AG04450 (cell line): ENCODE data around the gene HSPA9. TPM values are rescaled to one million over a fixed set of nuclear protein-coding genes. Genes with fewer than 3 reads are reported as not detected.

Experiments
- CTCF ChIA-PET: fragments of 300-600, 350-600 bp; formaldehyde crosslinking; extraction: SDS; loops from one replicate; lab custom pipeline; 2022; ENCODE audit warnings: antibody characterized with exemption, inconsistent platforms; lab: Charles Lee
- POLR2A ChIA-PET: fragments of 350-600 bp; formaldehyde crosslinking; extraction: SDS; loops from one replicate; lab custom pipeline; 2021; ENCODE audit warnings: antibody characterized with exemption, inconsistent platforms; lab: Yijun Ruan, JAX
- DNase-seq: peaks from one replicate; pipeline ENCODE4 v3.0.0-alpha.2; 2011; ENCODE audit warnings: low read depth, low spot score
- H3K27ac ChIP-seq: one replicate; pipeline ENCODE4 v1.5.1; 2012; ENCODE audit warnings: low read depth, low read length, control low read depth
- H3K27me3 ChIP-seq: one replicate; pipeline ENCODE4 v1.6.0; 2012; ENCODE audit warnings: low read length; ENCODE audit not compliant: control insufficient read depth, insufficient read depth
- H3K4me3 ChIP-seq: 2 replicates; pipeline ENCODE4 v1.5.1; 2011; ENCODE audit warnings: mild to moderate bottlenecking, low read depth, low read length, control low read depth
- H3K9me3 ChIP-seq: 2 replicates; pipeline ENCODE4 v1.5.1; 2012; ENCODE audit warnings: low read length; ENCODE audit not compliant: control insufficient read depth, insufficient read depth
- polyA plus RNA-seq: library from polyadenylated mRNA; depleted of rRNA; stranded (reverse); fragments of >200 nt; gene quantifications from 2 replicates; pipeline ENCODE4 v1.2.3, GENCODE V29; 2011
- TF ChIP-seq, protein P1 (sequence below): IDR thresholded peaks from 2 replicates; pipeline ENCODE4 v1.5.1; 2011; ENCODE audit warnings: low read depth, low read length, control low read depth, inconsistent platforms

Gene HSPA9
- polyA plus RNA-seq, 1 experiment, result 207 TPM

GRCh38 chr5:138542956-138543729 is 32.1 kb downstream of the HSPA9 start, which contains the start of gene ETF1:
TSS of gene ETF1 (minus strand) at chr5:138543236. CDS start at chr5:138542918, 318 bp downstream.
- H3K4me3 ChIP-seq, result peak within 1 kb of the TSS; percentile 94
- TF ChIP-seq, protein P1, sequence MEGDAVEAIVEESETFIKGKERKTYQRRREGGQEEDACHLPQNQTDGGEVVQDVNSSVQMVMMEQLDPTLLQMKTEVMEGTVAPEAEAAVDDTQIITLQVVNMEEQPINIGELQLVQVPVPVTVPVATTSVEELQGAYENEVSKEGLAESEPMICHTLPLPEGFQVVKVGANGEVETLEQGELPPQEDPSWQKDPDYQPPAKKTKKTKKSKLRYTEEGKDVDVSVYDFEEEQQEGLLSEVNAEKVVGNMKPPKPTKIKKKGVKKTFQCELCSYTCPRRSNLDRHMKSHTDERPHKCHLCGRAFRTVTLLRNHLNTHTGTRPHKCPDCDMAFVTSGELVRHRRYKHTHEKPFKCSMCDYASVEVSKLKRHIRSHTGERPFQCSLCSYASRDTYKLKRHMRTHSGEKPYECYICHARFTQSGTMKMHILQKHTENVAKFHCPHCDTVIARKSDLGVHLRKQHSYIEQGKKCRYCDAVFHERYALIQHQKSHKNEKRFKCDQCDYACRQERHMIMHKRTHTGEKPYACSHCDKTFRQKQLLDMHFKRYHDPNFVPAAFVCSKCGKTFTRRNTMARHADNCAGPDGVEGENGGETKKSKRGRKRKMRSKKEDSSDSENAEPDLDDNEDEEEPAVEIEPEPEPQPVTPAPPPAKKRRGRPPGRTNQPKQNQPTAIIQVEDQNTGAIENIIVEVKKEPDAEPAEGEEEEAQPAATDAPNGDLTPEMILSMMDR, result no peak
- POLR2A ChIA-PET, result interaction anchor here (0.5 to 1.8 kb wide), 21 partner anchors 8 to 750 kb away, joined by 3 to 22 read pairs (median 6); partner anchors contain the start of genes EGR1, FAM53C, HSPA9 and MATR3
- no peaks in the 10 kb centered on the region for H3K27me3 ChIP-seq
- H3K27ac ChIP-seq, result peak within 1 kb of the TSS; percentile 100
- CTCF ChIA-PET, result interaction anchor here (0.8 to 1.6 kb wide), 3 partner anchors 40 to 94 kb away, joined by 3 to 5 read pairs (median 3); no protein-coding TSS in a partner anchor
- H3K9me3 ChIP-seq, result peaks cover 6% of the 10 kb centered on the region; the same call in 1 of the 2 replicates
- peak; percentile 99 for DNase-seq

DNA sequence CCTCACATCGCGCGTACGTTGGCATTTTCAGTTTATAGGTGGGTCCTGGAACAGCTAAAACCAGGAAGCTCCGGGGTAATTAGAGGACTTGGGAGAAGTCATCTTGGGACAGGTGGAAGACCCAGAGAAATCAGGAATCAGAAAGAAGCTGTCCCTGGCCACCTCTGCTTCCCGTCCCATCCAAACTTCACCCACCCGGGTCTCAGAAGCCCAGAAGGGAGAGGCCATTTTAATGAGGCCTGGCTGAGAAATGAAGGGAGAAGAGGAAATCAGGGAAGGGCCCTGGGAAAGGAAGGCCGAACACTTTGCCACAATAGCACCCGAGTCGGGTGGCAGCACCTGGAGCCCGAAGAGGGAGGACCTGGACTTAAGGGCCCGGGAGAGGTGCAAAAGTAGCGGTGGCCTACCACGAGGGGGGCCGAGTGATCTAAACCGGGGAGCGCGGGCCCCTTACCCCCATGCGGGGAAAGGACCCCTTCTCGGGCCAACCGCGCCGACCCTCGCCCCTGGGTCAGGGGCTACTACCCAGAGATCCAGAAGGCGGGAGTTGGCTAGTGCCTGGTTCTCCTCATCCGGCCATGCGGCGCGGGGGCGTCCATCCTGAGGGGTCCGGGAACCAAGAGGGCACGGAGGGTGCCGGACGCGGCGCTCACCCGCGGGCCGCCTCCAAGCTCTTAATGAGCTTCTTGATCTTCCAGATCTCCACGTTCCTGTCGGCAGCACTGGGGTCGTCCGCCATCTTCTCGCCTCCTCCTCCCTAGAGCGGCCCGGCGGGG is 32.8 kb downstream of the HSPA9 start:
- H3K27me3 ChIP-seq, result no peaks in the 10 kb centered on the region
- CTCF ChIA-PET, result interaction anchor here (0.8 to 1.2 kb wide), 2 partner anchors 38 to 93 kb away, joined by 3 to 4 read pairs; no protein-coding TSS in a partner anchor
- no peak for DNase-seq
- peaks cover 6% of the 10 kb centered on the region; the same call in 1 of the 2 replicates for H3K9me3 ChIP-seq
- POLR2A ChIA-PET, result interaction anchor here (0.5 to 1.8 kb wide), 15 partner anchors 10 to 751 kb away, joined by 3 to 22 read pairs (median 6); partner anchors contain the start of genes EGR1, HSPA9 and MATR3
- peak overlapping the region; percentile 96 for H3K27ac ChIP-seq
- peak overlapping the region; percentile 94 for H3K4me3 ChIP-seq
- TF ChIP-seq, protein P1, result 0 out of 2 replicates have a peak, but pooled peaks have one; percentile 13

- Histone ChIP-seq H3K27ac (peak overlapping the region; percentile 96), H3K9me3 (peaks cover 6% of the 10 kb centered on the region; the same call in 1 of the 2 replicates), H3K27me3 (no peaks in the 10 kb centered on the region), H3K4me3 (peak overlapping the region; percentile 94)
- TF ChIP-seq, protein P1, result no peak
- POLR2A ChIA-PET, result interaction anchor here (0.7 kb wide), 1 partner anchor 734 kb away, joined by 3 read pairs; no protein-coding TSS in a partner anchor
- no peak for DNase-seq
- CTCF ChIA-PET, result interaction anchor here (0.7 to 1.2 kb wide), 2 partner anchors 33 to 38 kb away, joined by 3 to 4 read pairs; no protein-coding TSS in a partner anchor
Observed at GRCh38 chr5:138541511-138542179, 33.6 kb downstream of the HSPA9 start.

DNA sequence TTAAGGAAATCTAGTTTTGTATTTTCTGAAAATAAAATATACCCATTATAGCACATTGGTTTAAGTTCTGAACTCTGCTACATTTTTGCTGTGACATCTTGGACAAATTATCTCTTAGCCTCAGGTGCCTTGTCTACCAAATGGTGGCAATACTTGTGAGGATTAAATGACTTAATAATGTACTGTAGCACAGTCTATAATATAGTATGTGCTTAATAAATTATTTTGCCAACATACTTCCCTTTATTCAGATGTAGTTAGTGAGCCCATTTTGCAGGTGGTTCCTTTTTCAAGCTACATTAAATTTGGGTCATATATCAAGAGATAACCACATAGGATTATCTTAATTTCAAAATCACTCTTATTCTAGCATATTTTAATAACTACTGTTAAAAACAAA is 35.4 kb downstream of the HSPA9 start:
- Histone ChIP-seq H3K4me3 (no peak overlapping the region), H3K27me3 (no peaks in the 10 kb centered on the region), H3K27ac (no peak overlapping the region), H3K9me3 (peaks cover 6% of the 10 kb centered on the region; the same call in 1 of the 2 replicates)
- TF ChIP-seq, protein P1, result no peak
- CTCF ChIA-PET, result no interaction called here
- DNase-seq, result no peak
- POLR2A ChIA-PET, result no interaction called here
